NCI-H510A (cell line): Measurements from ENCODE around the gene ADCY9.
"Not testable (repeated sequence)": the region's sequence is repeated elsewhere in the genome, so short reads cannot be mapped to it uniquely, and the experiment has no call there.

Source experiments
- DNase-seq: peaks from one replicate; lab custom pipeline; 2025; lab: John Stamatoyannopoulos, UW

The ADCY9 gene

DNA sequence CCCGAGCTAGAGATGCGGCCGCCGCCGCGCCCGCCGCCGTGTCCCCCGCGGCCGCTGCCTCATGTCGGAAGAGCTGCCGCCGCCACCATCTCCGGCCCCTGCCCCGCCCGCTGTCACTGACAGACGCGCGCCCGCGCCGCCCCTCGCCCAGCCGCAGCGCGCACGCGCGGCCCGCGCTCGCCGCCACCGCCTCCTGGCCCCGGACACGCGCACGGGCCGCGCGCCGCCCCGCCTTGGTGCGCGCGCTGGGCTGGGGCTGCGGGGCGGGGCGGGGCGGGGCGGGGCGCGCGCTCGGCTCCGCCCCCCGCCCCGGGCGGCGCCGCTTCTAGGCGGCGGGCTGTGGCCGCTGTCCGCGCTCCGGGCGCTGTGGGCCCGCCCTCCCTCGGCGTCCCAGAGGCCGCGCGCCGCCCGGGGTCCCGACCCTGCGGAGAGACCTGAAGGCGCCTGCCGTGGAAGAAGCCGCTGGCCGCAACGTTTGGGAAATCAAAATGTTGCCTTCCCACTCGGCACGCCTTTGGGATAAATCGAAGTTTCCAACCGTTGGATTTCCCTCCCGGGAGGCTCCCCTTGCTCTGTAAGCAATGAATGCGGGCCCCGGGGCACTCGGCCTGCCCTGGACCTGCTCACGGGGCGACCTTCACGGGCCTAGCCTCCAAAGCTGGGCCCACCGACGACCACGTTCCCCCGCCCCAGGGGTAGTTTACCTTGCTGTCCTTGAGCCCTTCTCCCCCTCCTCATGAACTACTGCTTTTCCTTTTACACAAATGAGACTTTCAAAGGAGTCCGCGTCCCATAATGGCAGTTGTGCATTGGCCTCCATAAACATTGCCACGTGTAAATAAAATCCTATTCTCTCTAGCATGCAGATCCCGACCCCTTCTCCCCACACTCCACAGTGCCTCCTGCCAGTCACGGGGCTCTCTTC, at the start of gene ADCY9:
ADCY9 (minus strand) TSS at position 118 of the 925 bp plus-strand sequence. CDS start 1,000 bp downstream, outside the sequence.
- no peak for DNase-seq

DNA sequence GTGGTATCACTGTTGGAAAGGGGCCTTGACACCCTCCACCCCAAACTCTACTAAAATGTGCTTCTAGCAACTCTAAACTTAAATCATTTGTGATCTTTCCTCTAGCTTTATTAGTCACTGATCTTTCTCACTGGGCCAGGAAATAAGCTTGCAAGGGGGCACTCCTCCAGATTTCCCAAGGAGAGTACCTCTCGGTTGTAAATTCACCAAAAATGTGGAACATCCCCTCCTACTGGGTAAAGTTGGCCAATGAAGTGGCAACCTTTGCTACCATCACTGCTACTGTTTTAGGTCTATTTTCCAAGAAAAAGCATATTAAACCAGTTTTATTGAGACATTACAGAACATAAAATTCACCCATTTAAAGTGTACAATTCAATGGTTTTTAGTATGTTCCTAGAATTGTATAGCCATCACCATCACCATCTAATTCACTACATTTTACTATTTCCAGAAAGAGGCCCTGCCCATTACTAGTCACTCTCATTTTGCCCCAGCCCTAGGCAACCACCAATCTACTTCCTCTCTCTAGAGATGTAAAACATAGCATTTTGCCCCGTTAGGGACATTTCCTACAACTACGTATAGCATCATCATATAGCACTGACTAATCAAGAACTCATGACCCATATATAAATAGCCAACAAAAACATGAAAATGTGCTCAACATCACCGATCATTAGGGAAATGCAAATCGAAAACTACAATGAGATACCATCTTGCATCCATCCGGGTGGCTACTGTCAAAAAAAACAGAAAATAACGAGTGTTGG, 44.6 kb upstream of the ADCY9 start:
- no peak for DNase-seq

DNA sequence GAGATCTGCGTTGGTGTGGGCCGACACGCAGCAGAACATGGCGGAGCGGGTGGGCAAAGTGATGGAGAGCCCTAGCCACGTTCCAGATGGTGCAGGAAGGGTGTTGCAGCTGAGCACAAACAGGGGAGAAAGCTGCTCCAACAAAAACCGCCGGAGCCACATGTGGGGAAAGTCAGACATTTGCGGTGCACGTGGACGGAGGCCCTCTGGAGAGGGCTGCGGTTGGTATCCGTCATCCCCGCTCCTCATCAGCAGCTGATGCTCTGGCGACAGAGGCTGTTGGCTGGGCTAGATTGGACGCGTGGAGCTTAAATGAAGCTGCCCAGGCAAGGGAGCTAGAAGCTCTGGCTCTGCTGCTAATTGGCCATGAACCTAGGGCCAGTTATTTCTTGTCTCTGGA, 43.5 kb upstream of the ADCY9 start:
- no peak for DNase-seq

DNA sequence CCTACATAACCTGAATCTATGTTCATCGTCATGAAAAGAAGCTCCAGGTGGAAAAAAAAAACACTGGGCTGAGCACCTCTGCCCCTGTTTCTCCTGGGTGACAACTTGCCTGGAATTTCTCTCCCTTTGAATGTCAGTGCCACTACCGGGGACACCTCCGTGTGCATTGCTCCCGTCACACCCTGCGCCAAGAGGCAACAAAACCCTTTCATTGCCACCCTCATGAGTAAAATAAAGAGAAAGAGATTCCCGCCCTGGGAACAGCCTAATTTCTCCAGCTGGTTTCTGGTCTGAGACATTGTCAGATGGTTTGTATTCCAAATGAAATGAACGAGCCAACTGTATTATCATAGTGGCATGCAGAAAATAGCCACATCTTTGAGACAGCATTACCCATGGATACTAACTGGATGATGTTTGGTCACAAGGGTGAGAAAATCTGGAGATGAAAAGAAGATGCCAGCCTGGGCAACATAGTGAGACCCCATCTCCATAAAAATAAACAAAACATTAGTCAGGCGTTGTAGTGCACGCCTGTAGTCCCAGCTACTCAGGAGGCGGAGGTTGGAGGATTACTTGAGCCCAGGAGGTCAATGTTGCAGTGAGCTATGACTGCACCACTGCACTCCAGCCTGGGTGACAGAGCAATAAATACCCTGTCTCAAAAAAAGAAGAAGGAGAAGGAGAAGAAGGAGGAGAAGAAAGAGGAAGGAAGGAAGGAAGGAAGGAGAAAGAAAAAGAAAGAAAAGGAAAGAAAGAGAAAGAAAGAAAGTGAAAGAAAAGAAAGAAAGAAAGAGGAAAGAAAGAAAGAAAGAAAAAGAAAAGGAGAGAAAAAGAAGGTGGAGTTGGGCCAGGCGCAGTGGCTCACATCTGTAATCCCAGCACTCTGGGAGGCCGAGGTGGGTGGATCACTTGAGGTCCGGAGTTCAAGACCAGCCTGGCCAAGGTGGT, 42.2 kb upstream of the ADCY9 start:
- DNase-seq, result no peak

DNA sequence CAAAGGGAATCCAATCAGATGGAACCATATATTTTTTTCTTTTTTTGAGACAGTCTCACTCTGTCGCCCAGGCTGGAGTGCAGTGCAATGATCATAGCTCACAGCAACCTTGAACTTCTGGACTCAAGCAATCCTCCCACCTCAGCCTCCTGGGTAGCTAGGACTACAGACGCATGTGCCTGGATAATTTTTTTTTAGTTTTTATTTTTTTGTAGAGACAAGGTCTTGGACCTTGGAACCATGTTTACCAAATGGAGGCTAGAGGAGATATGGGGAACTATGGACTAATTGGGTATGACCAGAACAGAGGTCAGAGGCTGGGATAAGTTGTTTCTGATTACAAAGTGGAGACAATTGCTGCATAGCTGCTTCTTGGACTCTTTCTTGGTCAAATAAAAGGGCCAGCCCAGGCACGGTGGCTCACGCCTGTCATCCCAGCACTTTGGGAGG, 41.2 kb upstream of the ADCY9 start:
- DNase-seq, result no peak

DNA sequence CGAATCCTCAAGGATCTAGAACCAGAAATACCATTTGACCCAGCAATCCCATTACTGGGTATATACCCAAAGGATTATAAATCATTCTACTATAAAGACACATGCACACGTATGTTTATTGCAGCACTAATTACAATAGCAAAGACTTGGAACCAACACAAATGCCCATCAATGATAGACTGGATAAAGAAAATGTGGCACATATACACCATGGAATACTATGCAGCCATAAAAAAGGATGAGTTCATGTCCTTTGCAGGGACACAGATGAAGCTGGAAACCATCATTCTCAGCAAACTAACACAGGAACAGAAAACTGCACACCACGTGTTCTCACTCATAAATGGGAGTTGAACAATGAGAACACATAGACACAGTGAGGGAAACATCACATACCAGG, 40.3 kb upstream of the ADCY9 start:
- not testable (repeated sequence) for DNase-seq

DNA sequence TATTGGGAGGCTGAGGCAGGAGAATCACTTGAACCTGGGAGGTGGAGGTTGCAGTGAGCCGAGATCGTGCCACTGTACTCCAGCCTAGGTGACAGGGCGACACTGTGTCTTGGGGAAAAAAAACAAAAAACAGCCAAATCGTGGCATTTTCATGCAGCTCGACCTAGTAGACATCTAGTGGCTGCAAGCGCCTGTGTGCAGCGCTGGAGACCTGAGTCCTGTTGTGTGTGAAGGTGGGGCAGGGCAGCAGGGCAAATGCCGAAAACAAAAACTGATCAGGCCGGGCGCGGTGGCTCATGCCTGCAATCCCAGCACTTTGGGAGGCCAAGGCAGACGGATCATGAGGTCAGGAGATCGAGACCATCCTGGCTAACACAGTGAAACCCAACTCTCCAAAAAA, 37.1 kb upstream of the ADCY9 start:
- DNase-seq, result not testable (repeated sequence)

DNA sequence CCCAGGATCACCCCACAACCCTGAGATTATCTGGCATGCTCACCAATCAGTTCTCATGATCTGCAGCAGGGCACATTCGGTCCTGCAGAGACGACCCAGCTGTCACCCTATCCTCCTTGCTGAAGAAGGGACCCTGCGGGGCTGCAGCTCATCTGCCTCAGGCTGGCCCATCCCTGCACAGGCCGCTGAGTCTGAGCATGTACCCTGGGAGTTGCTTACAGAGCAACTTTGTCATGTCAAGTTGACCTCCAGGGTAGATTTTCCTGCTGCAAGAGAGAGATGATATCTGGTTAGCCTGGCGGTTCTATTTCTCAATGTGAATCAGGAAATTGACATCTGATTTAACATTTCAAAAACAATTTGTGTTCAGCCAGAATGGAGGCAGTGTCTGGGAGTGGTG, 36.0 kb upstream of the ADCY9 start:
- DNase-seq, result no peak

DNA sequence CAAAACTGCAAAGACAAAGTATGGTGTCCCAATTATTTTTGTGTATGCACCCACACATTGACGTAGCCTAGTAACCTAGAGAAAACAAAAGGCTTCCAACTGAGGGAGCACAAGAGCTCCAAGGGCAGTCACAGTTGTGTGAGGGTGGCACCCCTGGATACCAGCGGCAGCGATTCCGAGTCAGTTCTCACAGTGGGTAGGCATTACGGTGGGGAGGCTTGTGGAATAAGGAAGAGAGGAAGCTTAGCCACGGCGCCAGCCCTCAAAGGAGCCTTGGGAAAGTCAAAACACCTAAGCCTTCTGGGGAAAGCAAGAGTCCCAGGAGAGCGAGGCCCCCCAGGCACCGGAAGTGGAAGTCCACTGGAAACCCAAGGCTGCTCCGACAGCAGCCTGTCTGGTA, 31.0 kb upstream of the ADCY9 start:
- no peak for DNase-seq

DNA sequence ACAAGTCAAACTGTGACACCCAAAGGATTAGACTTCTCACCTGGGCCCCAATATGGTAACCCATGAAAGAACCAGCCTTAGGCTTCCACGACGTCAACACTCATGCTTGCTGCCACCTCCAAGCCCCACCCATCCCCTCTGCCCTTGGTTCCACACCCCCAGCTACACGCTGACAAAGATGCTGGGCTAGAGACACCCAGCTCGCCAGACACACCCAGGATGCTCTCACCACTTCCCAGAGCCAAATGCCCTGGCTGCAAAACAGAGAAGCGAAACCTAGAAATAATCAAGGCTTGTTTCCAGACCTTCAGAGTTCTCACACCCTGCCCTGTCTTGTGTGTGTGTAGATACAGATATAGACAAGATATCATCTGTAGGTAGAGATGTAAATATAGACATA, 26.0 kb upstream of the ADCY9 start:
- DNase-seq, result no peak

DNA sequence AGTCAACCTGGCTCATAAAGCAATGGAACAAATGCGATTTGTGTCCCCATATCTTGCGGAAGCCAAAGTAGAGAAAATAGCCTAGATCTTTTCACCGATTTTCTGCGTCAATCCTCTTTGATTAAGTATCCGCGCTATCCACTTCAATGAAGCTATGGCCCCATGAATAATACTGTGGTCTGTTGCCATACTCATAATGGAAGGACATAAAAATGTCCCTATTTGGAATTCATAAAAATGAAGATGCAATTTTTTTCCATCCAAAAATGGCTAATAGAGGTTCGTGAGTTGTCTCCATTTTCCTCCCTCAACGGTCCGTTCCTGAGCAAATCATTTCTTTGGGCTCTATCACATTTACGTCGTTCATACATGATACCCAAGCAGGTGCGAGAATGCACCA, 25.4 kb upstream of the ADCY9 start:
- no peak for DNase-seq

DNA sequence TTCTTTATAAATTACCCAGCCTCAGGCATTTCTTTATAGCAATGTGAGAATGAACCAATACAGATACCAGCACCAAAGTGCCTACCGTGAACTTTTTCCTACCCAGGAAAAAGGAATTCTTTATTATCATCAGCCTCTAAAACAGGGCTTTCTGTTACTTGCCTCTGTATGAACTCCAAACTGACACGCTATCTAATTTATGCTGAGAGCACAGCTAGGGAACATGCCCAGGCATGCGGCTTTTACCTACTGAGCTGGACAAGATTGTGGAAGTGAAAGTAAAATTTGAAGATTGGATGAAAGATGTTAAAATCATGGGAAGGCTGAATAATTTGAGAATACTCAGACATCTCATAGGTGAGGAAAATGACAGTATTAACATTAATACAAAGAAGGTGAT, 24.4 kb upstream of the ADCY9 start:
- DNase-seq, result no peak

DNA sequence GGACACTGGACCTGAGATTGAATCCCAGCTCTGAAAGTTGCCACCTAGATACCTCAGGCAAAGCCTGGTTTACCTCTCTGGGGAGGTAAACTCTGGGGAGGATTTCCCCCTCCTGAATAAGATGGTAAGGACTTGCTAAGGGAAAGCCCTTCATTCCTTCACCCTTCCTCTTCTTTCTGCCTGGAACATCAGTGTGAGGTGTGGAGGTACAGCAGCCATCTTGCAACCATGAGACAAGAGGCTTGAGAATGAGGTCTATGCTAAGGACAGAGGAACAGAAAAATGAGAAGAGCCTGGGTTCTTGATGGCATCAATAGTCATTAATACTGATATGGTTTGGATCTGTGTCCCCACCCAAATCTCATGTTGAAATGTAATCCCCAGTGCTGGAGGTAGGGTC, 23.7 kb upstream of the ADCY9 start:
- no peak for DNase-seq

DNA sequence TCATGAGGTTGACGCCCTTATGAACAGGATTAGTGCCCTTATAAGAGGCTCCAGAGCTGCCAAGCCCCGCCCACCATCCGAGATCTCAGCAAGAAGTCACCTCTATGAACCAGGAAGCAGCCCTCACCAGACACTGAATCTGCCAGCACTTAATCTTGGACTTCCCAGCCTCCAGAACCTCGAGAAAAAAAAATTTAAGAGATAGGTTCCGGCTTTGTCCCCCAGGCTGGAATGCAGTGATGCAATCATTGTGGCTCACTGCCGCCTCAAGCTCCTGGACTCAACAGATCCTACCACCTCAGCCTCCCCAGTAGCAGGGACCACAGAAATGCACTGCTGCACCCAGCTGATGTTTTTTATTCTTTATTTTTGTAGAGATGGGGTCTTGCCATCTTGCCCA, 22.5 kb upstream of the ADCY9 start:
- no peak for DNase-seq

DNA sequence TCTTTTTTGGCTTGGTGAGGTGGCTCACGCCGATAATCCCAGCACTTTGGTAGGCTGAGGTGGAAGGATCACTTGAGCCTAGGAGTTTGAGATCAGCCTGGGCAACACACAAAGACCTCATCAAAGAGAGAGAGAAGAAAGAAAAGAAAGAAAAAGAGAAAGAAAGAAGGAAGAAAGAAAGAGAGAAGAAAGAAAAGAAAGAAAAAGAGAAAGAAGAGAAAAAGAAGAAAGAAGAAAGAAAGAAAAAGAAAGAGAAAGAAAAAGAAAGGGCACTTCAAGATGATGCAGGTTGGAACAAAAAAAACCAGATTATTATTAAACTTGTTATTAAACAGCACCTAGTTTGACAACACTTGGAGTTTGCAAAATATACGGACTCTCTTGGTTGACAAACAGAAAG, 21.2 kb upstream of the ADCY9 start:
- no peak for DNase-seq

DNA sequence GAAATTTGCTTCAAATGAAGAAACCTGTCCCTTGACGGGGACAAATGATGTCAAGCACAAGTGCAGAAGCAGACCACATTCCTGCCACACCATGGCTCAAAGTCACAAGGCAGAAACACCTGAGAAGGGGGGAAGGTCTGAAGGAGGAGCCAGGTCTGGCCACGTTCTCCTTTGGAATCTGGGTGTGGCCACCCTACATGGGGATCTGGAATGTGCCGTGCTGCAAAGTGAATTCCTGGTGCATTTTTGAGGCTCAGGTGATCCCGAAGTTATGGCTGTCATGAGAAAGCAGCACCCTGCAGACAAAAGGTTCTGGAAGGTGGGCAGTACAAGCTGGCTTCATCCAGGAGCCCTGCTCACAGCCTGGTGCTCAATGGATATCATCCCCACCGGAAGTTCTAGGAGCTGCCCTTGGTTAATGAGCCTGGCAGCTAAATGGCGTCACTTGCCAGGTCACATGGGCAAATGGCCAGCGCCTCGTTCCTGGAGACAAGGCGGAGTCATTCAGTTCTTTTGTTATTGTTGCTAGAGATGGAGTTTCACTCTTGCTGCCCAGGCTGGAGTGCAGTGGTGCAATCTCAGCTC, 20.1 kb upstream of the ADCY9 start:
- DNase-seq, result no peak

DNA sequence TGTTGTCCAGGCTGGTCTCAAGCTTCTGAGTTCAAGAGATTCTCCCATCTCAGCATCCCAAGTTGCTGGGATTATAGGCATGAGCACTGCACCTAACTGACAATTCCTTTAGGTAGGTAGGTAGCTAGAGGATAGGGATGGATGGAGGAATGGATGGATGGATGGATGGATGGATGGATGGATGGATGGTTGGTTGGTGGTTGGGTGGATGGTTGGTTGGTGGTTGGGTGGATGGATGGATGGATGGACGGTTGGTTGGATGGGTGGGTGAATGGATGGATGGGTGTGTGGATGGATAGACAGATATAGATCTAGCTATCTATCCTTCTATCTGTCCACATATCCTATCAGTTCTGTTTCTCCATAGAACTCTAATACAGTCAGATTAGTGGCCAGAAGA, 19.3 kb upstream of the ADCY9 start:
- DNase-seq, result no peak

DNA sequence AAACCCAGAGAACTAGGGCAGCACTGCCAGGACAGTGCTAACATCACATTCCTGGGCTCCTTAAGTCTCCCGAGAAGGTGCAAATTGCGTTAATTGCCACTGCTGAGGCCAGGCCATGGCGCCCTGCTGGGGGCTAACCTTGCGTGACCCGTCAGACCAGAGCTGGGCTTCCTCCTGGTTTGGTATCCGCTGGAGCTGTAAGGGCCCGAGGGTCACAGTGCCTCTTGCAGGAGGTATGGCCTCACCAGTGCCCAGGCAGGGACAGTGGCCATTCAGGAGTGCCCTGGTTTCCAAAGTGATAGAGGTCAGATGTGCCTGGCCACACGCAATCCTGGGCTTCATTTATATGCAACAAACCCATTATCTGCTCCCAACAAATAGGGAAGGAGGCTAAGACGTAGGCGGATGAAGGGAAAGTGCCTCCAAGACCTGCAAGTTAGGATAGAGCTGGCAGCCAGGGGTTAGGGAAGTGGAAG, 17.7 kb upstream of the ADCY9 start:
- DNase-seq, result no peak

DNA sequence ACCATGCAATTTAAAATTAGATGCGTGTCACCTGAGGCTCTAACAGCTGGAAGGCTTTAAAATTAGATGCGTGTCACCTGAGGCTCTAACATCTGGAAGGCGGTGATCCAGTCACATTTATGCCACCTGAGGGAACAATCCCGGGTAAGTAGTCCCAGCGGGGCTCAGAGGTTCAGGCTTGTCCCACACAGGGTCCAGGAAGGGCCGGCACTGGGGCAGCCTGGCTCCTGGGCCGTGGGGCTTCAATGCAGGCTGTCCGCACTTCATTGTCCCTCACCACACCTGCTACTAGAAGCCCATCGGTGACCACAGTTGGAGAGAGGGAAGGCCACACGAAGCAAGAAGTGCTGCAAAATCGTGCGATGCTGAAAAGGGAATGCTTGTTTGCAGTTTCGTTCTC, 15.4 kb upstream of the ADCY9 start:
- no peak for DNase-seq

DNA sequence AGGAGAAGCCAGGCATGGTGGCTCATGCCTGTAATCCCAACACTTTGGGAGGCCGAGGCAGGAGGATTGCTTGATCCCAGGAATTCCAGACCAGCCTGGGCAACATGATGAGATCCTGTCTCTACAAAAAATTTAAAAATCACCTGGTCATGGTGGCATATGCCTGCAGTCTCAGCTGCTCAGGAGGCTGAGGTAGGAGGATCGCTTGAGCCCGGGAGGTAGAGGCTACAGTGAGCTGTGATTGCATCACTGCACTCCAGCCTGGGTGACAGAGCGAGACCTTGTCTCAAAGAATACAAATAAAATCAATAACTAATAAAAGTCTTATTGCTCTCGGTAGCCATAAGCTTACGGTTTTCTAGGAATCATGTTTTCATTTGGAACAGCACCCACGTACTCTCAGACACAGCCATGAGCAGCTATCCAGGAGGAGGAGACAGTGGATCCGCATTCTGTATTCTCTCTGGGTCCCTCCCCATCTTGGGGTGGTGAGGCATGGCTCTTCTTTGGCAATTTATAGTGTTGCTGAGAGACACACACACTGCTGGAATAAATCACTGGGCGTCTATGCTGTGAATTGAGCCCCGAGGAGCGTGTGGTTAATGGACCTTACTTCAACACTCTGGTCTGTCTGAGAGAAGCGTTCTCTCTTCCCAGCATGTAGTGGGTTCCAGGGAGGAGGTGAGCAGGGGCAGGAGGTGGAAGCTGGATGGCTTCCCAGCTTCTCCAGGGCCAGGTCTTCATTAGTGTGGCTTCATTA, 8.5 kb upstream of the ADCY9 start:
- DNase-seq, result no peak
